CD4-positive, alpha-beta T cell (primary cell): ENCODE results near the gene NRXN2. TPM values are rescaled to one million over a fixed set of nuclear protein-coding genes. Genes with fewer than 3 reads are reported as not detected.

Experiments
- ATAC-seq: fragments of 200-7000 bp; cut with Tn5 transposase; one replicate; pipeline ENCODE4 v1.10.0; 2022; ENCODE audit warnings: mild to moderate bottlenecking; ENCODE audit not compliant: poor library complexity
- CTCF ChIA-PET: fragments of 350-600 bp; sonication (Branson Sonifier 250); formaldehyde crosslinking; loops from one replicate; lab custom pipeline; 2021; ENCODE audit warnings: antibody characterized with exemption, inconsistent platforms; lab: Charles Lee
- POLR2A ChIA-PET: fragments of 350-600 bp; sonication (Branson Sonifier 250); formaldehyde crosslinking; loops from one replicate; lab custom pipeline; 2021; ENCODE audit warnings: antibody characterized with exemption, inconsistent platforms; lab: Charles Lee
- DNase-seq, 14 experiments: peaks; one replicate each; pipeline ENCODE4 v3.0.0-alpha.2; 2013 to 2020; ENCODE audit warnings: mixed read lengths in 2 of 14
- H3K27ac ChIP-seq, 2 donors: one replicate each; pipeline versions ENCODE4 v1.5.1 to v1.7.0; 2013; ENCODE audit warnings: low read length in 2 of 2, low read depth in 1 of 2, mild to moderate bottlenecking in 1 of 2
- H3K27me3 ChIP-seq, 2 experiments: 1 replicate in 1 of 2; 2 replicates in 1 of 2; pipeline versions ENCODE4 v1.6.1 to v1.7.0; 2013; ENCODE audit warnings: low read length in 2 of 2, control low read depth in 1 of 2, mild to moderate bottlenecking in 1 of 2, moderate library complexity in 1 of 2; ENCODE audit not compliant: insufficient read depth in 2 of 2, control insufficient read depth in 1 of 2
- H3K36me3 ChIP-seq: one replicate; pipeline ENCODE4 v1.6.1; 2013; ENCODE audit warnings: low read length, control low read depth; ENCODE audit not compliant: insufficient read depth
- H3K4me1 ChIP-seq: one replicate; pipeline ENCODE4 v1.6.1; 2013; ENCODE audit warnings: low read length, control low read depth; ENCODE audit not compliant: insufficient read depth
- H3K4me3 ChIP-seq: one replicate; pipeline ENCODE4 v1.5.1; 2013; ENCODE audit warnings: mild to moderate bottlenecking, low read length, moderate library complexity
- H3K9me3 ChIP-seq, 2 experiments: 1 replicate in 1 of 2; 2 replicates in 1 of 2; pipeline versions ENCODE4 v1.6.1 to v1.7.0; 2013; ENCODE audit warnings: low read length in 2 of 2, mild to moderate bottlenecking in 2 of 2, control low read depth in 1 of 2, moderate library complexity in 1 of 2; ENCODE audit not compliant: control insufficient read depth in 1 of 2, insufficient read depth in 1 of 2
- H3K27ac Mint-ChIP-seq: one replicate; pipeline ENCODE4 v1.8.0; 2020; ENCODE audit warnings: mixed read lengths
- H3K27me3 Mint-ChIP-seq: one replicate; pipeline ENCODE4 v1.8.0; 2021; ENCODE audit warnings: mixed read lengths
- H3K36me3 Mint-ChIP-seq: one replicate; pipeline ENCODE4 v1.8.0; 2021; ENCODE audit warnings: low read depth, mixed read lengths
- H3K4me1 Mint-ChIP-seq: one replicate; pipeline ENCODE4 v1.8.0; 2021; ENCODE audit warnings: low read depth, mixed read lengths
- H3K4me3 Mint-ChIP-seq: one replicate; pipeline ENCODE4 v1.8.0; 2020; ENCODE audit warnings: mild to moderate bottlenecking, mixed read lengths
- H3K9me3 Mint-ChIP-seq: one replicate; pipeline ENCODE4 v1.8.0; 2020; ENCODE audit warnings: mixed read lengths
- CTCF ChIP-seq: fragments of 200-600 bp; IDR thresholded peaks from one replicate; pipeline ENCODE4 v1.8.0; 2022; ENCODE audit warnings: antibody characterized with exemption, mild to moderate bottlenecking
- intact Hi-C, 2 experiments: fragments of 100-400 bp; cut with DNase I in 1 of 2; cut with micrococcal nuclease in 1 of 2; formaldehyde crosslinking; loops; one replicate each; pipeline versions ENCODE4 v1.15.1 to v1.9.0; 2023 to 2025; cut with DNase I, micrococcal nuclease
- total RNA-seq, 174 experiments: library from RNA in 2 of 174; stranded (reverse) in 2 of 174; gene quantifications; one replicate each; pipeline ENCODE4 v1.2.3 and lab custom pipeline; 2021 to 2026

NRXN2 gene
- total RNA-seq, 2 experiments from 2014 or later: 0.05 to 0.31 TPM

- H3K9me3 Mint-ChIP-seq: no peaks in the 10 kb centered on the region
- TF ChIP-seq CTCF: no peak
- H3K36me3 Mint-ChIP-seq: peaks cover 38% of the 10 kb centered on the region
- H3K4me1 Mint-ChIP-seq: peaks cover 27% of the 10 kb centered on the region
- DNase-seq: peak in 1 of 14 experiments; percentile 27
- Histone ChIP-seq H3K27me3 (no peaks in the 10 kb centered on the region), H3K9me3 (no peaks in the 10 kb centered on the region), H3K4me3 (no peak overlapping the region), H3K4me1 (peaks cover 38% of the 10 kb centered on the region), H3K27ac (no peak overlapping the region), H3K36me3 (peaks cover 25% of the 10 kb centered on the region)
- CTCF ChIA-PET: no interaction called here
- intact Hi-C loops: no loop called here
- H3K4me3 Mint-ChIP-seq: no peak overlapping the region
- no peak for ATAC-seq
- no peaks in the 10 kb centered on the region for H3K27me3 Mint-ChIP-seq
- POLR2A ChIA-PET: interaction anchor here (2.7 to 18.7 kb wide), 2 partner anchors 10 to 27 kb away, joined by 10 to 634 read pairs; partner anchors contain the start of genes PYGM and SF1
- H3K27ac Mint-ChIP-seq: no peak overlapping the region
Observed at GRCh38 chr11:64751580-64751979, 28.6 kb upstream of the NRXN2 start.

- H3K36me3 ChIP-seq: peaks cover 25% of the 10 kb centered on the region
- no peak for TF ChIP-seq CTCF
- peaks cover 38% of the 10 kb centered on the region for H3K36me3 Mint-ChIP-seq
- no peaks in the 10 kb centered on the region for H3K27me3 ChIP-seq
- no peaks in the 10 kb centered on the region for H3K9me3 ChIP-seq
- H3K4me3 ChIP-seq: no peak overlapping the region
- ATAC-seq: no peak
- no peaks in the 10 kb centered on the region for H3K9me3 Mint-ChIP-seq
- peaks cover 40% of the 10 kb centered on the region for H3K4me1 ChIP-seq
- H3K27ac ChIP-seq: no peak overlapping the region
- CTCF ChIA-PET: no interaction called here
- POLR2A ChIA-PET: interaction anchor here (2.7 to 18.7 kb wide), 2 partner anchors 10 to 27 kb away, joined by 10 to 634 read pairs; partner anchors contain the start of genes PYGM and SF1
- intact Hi-C loops: no loop called here
- DNase-seq: no peak
- H3K4me3 Mint-ChIP-seq: no peak overlapping the region
- peaks cover 31% of the 10 kb centered on the region for H3K4me1 Mint-ChIP-seq
- H3K27me3 Mint-ChIP-seq: no peaks in the 10 kb centered on the region
- H3K27ac Mint-ChIP-seq: peak overlapping the region; percentile 45
Observed at GRCh38 chr11:64751136-64751535, 28.1 kb upstream of the NRXN2 start.

DNA sequence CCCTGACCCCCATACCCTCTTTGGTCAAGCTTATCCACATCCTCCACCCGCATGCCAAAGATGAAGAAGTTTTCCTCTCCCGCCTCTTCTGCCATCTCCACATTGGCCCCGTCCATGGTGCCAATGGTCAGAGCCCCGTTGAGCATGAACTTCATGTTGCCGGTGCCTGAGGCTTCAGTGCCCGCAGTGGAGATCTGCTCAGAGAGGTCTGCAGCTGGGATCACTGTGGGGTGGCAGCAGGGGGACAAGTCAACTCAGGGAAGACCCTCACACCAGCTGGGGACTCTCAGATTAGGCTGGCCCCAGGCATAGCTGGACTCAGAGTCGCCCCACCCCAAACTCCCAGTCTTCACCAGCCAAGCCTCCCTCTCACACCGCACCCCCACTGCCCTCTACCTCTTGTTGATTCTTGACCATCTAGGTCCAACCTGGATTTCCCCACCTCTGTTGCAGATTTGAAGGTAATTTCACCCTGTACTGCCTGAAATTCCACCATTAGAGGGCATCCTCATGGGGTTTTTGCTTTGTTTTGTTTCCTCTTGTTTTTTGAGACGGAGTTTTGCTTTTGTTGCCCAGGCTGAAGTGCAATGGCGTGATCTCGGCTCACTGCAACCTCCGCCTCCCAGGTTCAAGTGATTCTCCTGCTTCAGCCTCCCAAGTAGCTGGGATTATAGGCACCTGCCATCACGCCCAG is 27.5 kb upstream of the NRXN2 start:
- POLR2A ChIA-PET: interaction anchor here (2.7 to 18.7 kb wide), 2 partner anchors 11 to 28 kb away, joined by 10 to 634 read pairs; partner anchors contain the start of genes PYGM and SF1
- Mint-ChIP-seq H3K27me3 (no peaks in the 10 kb centered on the region), H3K4me3 (peak overlapping the region; percentile 47), H3K4me1 (peaks cover 33% of the 10 kb centered on the region), H3K9me3 (no peaks in the 10 kb centered on the region), H3K27ac (peak overlapping the region; percentile 45), H3K36me3 (peaks cover 41% of the 10 kb centered on the region)
- Histone ChIP-seq H3K4me1 (peaks cover 41% of the 10 kb centered on the region), H3K27ac (no peak overlapping the region), H3K36me3 (peaks cover 25% of the 10 kb centered on the region), H3K9me3 (no peaks in the 10 kb centered on the region), H3K27me3 (no peaks in the 10 kb centered on the region), H3K4me3 (no peak overlapping the region)
- ATAC-seq: no peak
- peak; percentile 40 for TF ChIP-seq CTCF
- DNase-seq: peak in 3 of 14 experiments; percentile 47 to 53 (median 52)
- intact Hi-C loops: no loop called here
- CTCF ChIA-PET: interaction anchor here (1.0 kb wide), 1 partner anchor 10 kb away, joined by 4 read pairs; no protein-coding TSS in a partner anchor
